Activated T-cell treated with anti-CD3 and anti-CD28 coated beads for 4 hours (primary cell): ENCODE measurements around the gene RASGEF1B.
"Not testable (repeated sequence)": the region's sequence is repeated elsewhere in the genome, so short reads cannot be mapped to it uniquely, and the experiment has no call there.

Experiments used
- DNase-seq: peaks from one replicate; pipeline ENCODE4 v3.0.0-alpha.2; 2020

Gene RASGEF1B

DNA sequence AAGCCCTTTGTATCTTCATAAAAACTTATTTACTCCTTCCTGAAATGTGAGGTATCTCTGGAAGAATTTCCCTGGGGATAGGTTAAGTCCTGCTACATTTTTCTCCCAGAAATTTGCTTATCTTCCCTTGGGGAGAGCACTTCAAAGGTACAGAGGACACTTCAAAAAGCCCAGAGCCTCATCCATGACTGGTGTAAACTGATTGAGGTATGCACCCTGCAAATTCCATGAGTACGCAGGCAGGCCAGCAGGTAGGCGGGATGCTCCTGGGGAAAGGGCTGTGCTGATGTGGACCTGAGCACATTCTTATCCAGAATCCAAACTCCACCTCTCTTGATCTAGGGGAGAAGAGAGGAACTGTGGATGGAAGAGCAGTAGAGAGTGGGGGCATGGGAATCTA, 26.3 kb upstream of the RASGEF1B start:
- DNase-seq, result no peak

GRCh38 chr4:81495345-81495744, 23.6 kb upstream of the RASGEF1B start:
- no peak for DNase-seq

GRCh38 chr4:81494031-81494431, 22.3 kb upstream of the RASGEF1B start:
- DNase-seq, result no peak

- no peak for DNase-seq
Observed at GRCh38 chr4:81492606-81493230, 21.0 kb upstream of the RASGEF1B start.

DNA sequence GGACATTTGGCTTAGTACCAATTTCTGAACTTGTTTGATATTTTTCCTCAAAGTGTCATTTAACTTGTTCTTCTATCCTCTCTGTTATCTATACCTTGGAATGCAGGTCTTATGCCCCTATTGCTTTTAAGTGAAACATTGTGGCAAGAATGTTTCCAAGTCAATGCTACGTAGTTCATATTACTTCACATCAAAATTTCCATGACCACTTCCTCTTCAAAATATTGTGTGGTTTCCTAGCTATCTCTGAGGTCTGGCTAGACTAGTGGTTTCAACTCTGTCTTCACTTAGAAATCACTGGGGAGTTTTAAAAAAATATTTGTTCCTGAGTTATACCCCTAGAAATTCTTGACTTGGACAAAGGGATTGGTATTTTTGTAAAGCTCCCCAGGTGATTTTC, 20.2 kb upstream of the RASGEF1B start:
- DNase-seq, result no peak

DNA sequence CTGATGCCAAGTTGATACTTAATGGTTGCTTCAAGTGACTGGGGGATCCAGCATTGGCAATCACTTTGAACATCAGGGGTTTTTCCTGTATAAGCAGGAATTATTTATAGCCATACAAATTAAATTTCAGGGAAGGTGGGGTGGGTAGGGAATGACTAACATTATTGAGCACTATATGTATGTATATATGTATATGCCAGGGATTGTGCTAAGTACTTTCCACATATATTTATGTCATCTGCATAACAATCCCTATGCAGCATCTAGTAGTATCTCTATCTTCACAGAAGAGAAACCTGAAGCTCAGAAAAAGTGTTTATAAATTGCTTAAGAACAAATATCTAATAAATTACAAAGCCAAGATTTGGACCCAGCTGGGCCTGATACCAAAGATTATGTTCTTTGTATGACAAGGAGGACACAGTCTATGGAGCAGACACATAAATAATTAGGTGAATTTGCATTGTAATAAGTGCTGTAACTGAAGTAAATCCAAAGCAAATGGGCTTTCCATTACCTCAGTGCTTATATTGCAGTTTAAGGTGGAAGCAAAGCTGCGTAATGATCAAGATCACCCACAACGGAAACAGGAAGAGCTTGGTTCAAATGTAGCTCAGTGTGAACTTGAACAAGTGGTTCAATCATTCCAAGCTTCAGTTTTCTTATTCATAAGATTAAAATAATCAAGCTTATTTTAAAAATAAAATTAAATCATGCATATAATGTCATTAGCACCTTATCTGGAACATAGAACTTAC, 18.9 kb upstream of the RASGEF1B start:
- no peak for DNase-seq

GRCh38 chr4:81486502-81486901, 14.8 kb upstream of the RASGEF1B start:
- no peak for DNase-seq

GRCh38 chr4:81485310-81485980, 13.7 kb upstream of the RASGEF1B start:
- DNase-seq, result no peak

DNA sequence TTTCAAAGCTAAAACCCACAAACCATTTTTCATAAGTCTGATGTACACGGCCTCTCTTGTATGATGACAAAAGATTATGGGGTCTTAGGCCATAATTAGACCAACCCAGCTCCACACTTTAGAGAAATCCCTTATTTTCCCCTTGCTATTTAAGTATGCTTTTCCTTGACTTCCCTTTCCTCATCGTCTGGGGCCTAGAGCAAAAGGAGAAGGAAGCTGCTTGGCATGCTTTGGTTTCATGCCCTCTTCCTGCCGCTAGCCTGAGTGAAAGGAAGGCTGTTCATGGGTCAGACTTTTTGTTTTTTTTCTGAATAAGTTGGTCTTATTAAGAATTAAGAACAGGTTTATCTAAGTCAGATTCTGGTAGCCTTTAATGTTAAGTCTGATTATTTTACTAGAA, 10.6 kb upstream of the RASGEF1B start:
- DNase-seq, result no peak

DNA sequence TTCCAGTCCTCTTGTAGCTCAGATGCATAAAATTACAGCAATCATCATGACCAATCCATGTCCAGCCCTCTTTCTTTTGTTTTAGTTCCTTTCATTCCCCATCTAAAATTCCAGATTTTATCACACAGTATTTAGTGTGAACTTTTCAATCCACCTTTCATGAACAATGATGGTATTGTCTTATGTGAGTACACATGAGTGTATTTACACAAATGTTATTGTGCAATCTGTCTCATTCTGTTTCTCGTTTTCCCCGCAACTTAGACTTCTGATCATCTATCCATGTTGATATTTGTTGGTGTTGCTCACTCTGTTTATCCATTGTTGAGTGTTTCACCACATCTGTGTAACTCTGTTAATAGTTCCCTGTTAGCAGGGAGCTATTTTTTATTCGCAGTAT, 9.4 kb upstream of the RASGEF1B start:
- DNase-seq, result no peak

GRCh38 chr4:81479573-81479972, 7.9 kb upstream of the RASGEF1B start:
- not testable (repeated sequence) for DNase-seq

- DNase-seq, result not testable (repeated sequence)
Observed at GRCh38 chr4:81473331-81474265, 1.9 kb upstream of the RASGEF1B start.

DNA sequence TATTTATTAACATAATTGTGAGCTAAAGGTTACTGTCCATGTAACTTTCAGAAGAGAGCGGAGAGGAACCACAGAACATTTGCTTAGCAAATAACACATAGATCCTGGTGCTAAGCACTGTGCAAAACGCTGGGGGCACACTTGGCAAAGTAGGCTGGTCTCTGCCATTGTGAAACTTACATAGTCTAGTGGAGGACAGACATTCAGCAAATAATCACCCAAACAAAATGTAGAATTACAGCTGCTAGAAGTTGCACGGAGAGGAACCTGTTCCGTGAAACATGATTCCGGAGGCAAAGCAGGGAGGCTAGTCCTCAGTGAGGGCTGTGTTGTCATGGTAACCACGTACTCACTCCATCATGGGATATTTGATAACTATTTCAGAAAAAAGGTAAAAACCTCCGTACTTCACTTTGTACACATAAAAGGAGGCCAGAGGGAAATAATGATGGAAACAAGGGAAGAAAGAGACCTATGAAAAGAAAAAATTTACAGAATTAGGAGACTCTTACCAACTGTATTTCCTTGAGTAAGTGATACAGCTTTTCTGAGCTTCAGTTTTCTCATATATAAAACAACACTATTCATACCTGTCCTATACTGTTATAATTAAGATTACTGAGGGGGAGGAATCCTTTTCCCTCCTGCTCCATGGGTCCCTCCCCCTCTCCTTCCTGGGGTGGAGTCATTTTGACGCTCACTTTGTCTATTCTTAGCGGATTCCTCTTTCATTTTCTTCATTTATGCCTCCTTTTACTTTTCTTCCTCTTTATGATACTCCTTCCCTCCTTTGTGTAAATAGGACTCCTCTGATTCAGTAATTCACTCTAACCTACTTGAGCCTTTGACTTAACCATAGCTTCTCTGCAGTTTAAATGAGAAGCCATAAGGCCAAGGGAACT, 825 bp upstream of the RASGEF1B start:
- DNase-seq, result no peak

GRCh38 chr4:81471298-81471587, 464 bp downstream of the RASGEF1B start:
- DNase-seq, result no peak

DNA sequence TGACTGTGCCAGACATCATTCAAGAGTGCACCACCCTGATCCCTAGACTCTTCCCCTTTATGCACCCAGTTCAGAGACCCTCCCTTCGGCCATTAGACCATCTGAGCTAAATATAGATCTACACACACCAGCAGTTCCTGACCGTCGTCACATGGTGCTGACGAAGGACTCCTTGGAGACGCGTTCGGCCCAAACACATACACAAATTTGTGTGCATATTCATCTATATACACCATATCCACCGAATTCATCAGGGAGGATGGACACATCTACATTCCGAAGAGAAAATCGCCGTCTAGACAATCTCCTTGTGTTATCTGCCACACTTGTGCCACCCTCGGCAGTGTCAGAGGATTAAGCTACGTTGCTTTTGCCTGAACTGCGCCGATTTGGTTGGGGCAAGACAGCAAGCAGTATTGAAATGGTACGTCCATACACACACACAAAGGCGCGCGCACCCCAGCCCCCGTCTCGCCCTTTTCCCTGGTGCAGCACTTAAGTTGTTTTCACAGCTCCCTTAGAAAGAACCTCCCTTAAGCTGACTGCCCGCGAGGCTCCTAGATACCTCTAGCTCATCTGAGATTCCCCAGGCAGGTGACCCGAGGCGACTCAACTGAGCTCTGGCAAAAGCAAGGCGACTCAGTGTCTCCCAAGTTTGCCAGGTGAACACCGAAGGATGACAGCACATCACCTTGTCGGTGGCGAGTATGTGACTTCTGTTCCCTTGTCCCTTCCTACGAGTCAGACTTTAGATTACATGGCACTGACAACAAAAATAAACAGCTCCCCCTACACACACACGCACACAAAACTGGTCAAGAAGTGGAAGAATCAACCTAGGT, 1.0 kb downstream of the RASGEF1B start:
- peak; percentile 10 for DNase-seq

GRCh38 chr4:81469781-81470455, 1.8 kb downstream of the RASGEF1B start:
- no peak for DNase-seq

- no peak for DNase-seq
Observed at GRCh38 chr4:81468678-81469077, 3.0 kb downstream of the RASGEF1B start.

GRCh38 chr4:81467672-81467964, 4.1 kb downstream of the RASGEF1B start:
- DNase-seq, result no peak

- peak; percentile 75 for DNase-seq
Observed at GRCh38 chr4:81466841-81467671, 4.7 kb downstream of the RASGEF1B start.
